IPS DF 6.9 (cell line): ENCODE measurements around the gene FAT2.

ENCODE experiments used
- DNase-seq: peaks from one replicate; pipeline ENCODE4 v3.0.0-alpha.2; 2013; ENCODE audit warnings: low read depth, low spot score
- H3K27ac ChIP-seq: one replicate; pipeline ENCODE4 v1.5.1; 2013; ENCODE audit warnings: low read length, control low read depth
- H3K27me3 ChIP-seq: 2 replicates; pipeline ENCODE4 v1.6.1; 2013; ENCODE audit warnings: mild to moderate bottlenecking, low read length; ENCODE audit not compliant: control insufficient read depth, insufficient read depth
- H3K36me3 ChIP-seq: 2 replicates; pipeline ENCODE4 v1.6.1; 2013; ENCODE audit warnings: low read length; ENCODE audit not compliant: control insufficient read depth, insufficient read depth
- H3K4me1 ChIP-seq: 2 replicates; pipeline ENCODE4 v1.6.1; 2013; ENCODE audit warnings: low read length; ENCODE audit not compliant: control insufficient read depth, insufficient read depth
- H3K4me3 ChIP-seq: 2 replicates; pipeline ENCODE4 v1.5.1; 2013; ENCODE audit warnings: mild to moderate bottlenecking, low read length
- H3K9me3 ChIP-seq: 2 replicates; pipeline ENCODE4 v1.6.1; 2013; ENCODE audit warnings: low read length, inconsistent platforms; ENCODE audit not compliant: control insufficient read depth, insufficient read depth
- WGBS: extraction: QIAGEN DNeasy Blood & Tissue Kit; methylation state at CpG from one replicate; pipeline ENCODE4 v1.1.7; 2013; ENCODE audit warnings: mixed read lengths, missing lambda C conversion rate; ENCODE audit not compliant: insufficient read length, insufficient coverage; 5-methylcytosine and 5-hydroxymethylcytosine counted together

Gene FAT2

DNA sequence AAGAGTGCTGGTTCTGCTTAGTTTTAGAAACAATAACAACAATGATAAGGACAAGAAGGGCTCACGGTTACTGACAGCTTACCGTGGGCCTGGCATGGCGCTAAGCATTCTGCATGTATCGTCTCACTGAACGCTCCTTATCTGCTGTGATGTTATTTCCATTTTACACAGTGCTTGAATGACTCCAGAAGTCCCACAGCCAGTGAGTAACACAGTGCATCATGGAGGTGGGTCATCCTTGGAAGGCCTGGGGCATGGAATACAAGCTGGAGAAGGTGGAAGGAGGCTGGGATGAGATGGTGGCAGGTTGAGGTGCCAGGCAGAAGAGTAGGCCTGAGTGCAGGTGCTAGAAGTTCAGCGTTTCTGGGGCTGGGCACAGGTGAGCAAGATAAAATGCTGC lies 36.5 kb upstream of the FAT2 start:
- WGBS: no CpG with 5 or more reads among the region's 6 CpGs
- DNase-seq: no peak
- no peaks in the 10 kb centered on the region for H3K27me3 ChIP-seq
- H3K4me1 ChIP-seq: no peaks in the 10 kb centered on the region
- H3K4me3 ChIP-seq: no peak overlapping the region
- no peaks in the 10 kb centered on the region for H3K9me3 ChIP-seq
- H3K36me3 ChIP-seq: no peaks in the 10 kb centered on the region
- H3K27ac ChIP-seq: no peak overlapping the region

DNA sequence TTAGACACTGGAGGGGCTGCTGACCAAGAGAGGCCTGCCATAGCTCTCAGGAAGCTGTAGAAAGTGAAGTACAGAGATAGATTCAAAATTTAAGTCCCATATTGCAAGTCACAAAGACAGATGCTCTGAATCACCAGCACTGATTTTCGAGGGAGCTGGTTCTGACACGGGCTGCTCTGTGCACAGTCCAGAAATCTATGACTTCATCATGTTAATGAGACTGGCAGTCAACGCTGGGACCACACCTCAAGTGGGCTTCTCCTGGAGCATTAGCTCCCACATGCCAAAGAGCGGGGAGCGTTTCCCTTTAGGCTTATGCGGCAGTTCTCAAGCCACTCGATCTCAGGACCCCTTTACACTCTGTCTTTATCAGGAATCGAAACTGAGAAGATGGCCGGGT lies 34.2 kb upstream of the FAT2 start:
- Histone ChIP-seq H3K27me3 (no peaks in the 10 kb centered on the region), H3K4me3 (no peak overlapping the region), H3K27ac (no peak overlapping the region), H3K4me1 (no peaks in the 10 kb centered on the region), H3K9me3 (no peaks in the 10 kb centered on the region), H3K36me3 (no peaks in the 10 kb centered on the region)
- WGBS: no CpG with 5 or more reads among the region's 9 CpGs
- DNase-seq: no peak

DNA sequence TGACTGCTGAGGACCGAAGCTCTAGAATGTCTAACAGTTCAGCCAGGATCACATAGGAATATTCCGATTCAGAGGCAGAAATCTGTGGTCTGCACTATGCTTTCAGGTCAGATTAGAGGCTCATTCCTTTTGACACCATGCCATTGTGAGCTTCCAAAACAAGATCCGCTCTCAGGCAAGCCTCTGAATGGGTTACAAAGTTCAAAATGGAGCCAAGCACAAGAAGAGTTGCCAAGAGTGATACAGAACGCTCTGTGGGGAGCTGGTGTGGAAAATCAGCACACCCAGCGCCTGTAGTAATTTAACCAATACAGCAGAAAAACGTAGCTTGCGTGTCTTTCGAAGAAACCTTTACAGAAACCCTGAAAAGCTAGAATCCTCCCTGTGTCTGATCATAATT lies 33.3 kb upstream of the FAT2 start:
- H3K27ac ChIP-seq: no peak overlapping the region
- no peaks in the 10 kb centered on the region for H3K36me3 ChIP-seq
- H3K4me1 ChIP-seq: 0 out of 2 replicates have a peak, but pooled peaks cover 1% of the 10 kb centered on the region
- H3K4me3 ChIP-seq: no peak overlapping the region
- H3K27me3 ChIP-seq: no peaks in the 10 kb centered on the region
- WGBS: no CpG with 5 or more reads among the region's 8 CpGs
- no peaks in the 10 kb centered on the region for H3K9me3 ChIP-seq
- DNase-seq: no peak

DNA sequence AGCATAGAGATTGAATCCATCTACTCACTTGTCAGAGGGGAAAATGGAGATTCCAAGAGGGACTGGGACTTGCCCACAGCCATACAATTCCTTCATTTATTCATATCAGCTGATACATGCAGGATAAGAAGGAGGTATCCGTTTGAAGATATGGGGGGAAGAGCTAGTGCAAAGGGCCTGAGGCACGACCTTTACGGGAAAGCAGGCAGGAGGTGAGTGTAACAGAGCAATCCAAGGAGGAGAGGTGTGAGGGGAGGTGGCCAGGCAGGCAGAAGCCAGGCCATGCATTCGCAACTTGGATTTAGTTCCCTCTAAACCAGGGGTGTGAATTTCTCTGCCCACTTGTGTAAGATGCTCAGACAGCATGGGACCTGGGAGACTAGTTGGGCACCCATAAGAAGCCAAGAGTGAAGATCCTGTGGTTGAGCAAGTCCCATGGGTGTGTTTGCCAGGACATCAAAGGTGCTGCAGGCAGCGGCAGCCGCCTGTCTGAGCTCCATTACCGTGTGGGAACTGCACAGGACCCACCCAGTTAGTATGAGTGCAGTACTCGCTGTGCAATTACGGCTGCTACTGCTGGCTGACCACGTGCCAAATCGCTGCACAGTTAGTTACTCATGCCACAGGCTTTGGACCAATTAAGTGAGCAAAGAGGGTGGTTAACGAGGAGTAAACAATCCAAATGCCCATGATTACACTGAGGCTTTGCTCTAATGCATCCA lies 31.4 kb upstream of the FAT2 start:
- Histone ChIP-seq H3K36me3 (no peaks in the 10 kb centered on the region), H3K4me3 (no peak overlapping the region), H3K27me3 (no peaks in the 10 kb centered on the region), H3K9me3 (no peaks in the 10 kb centered on the region), H3K4me1 (0 out of 2 replicates have a peak, but pooled peaks cover 3% of the 10 kb centered on the region), H3K27ac (no peak overlapping the region)
- WGBS: no CpG with 5 or more reads among the region's 12 CpGs
- DNase-seq: no peak

DNA sequence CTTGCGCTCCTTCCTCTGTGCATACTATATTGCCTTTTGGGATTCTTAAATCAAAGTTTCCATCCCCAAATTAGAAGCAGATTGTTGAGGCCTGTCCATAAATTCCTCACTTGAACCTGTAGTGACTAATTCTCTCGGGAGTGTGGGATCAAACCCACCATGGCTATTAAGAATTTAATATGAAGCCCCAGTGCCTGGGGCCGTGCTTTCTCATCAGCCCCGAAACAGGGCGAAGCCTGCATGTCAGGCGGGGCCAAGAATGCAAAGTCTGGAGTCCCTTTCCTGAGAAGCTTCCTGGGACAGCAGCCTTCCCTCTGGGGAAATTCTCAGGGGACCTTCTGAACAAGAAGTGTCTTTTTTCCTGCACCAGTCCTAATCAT lies 29.3 kb upstream of the FAT2 start:
- H3K36me3 ChIP-seq: no peaks in the 10 kb centered on the region
- DNase-seq: no peak
- no peak overlapping the region for H3K27ac ChIP-seq
- 0 out of 2 replicates have a peak, but pooled peaks cover 3% of the 10 kb centered on the region for H3K4me1 ChIP-seq
- no peaks in the 10 kb centered on the region for H3K27me3 ChIP-seq
- H3K9me3 ChIP-seq: no peaks in the 10 kb centered on the region
- WGBS: no CpG with 5 or more reads among the region's 6 CpGs
- H3K4me3 ChIP-seq: no peak overlapping the region

DNA sequence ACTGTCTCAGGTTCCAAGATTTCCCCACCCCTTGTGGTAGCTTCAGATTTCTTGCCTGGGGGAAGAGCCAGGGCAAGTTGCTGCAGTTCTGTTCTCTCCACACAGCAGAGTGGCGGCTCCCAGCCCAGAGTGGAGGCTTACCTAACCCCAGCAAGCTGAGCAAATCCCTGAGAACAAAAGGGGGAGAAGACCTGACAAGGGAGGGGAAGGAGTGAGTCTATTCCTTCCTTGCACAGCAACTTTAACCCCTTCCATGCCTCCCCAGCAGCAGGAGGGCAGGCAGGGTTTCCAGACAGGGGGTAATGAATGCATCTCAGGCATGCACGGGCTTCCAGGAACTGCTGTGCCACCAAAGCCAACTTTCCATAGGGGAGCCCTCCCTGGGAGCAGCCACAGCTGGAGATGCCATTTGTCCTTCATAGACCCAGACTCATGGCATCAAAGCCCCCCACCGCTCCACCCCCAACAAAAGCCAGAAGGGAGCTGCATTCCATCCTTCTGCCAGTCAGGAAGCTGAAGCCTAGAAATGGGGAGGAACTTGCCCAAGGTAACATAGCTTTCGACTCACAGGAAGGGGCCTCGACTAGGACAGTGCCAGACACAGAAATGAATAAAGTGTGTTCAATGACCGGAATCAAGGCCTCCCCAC lies 28.8 kb upstream of the FAT2 start:
- Histone ChIP-seq H3K4me1 (0 out of 2 replicates have a peak, but pooled peaks cover 3% of the 10 kb centered on the region), H3K4me3 (no peak overlapping the region), H3K9me3 (no peaks in the 10 kb centered on the region), H3K36me3 (no peaks in the 10 kb centered on the region), H3K27me3 (no peaks in the 10 kb centered on the region), H3K27ac (no peak overlapping the region)
- no peak for DNase-seq
- no CpG with 5 or more reads among the region's 6 CpGs for WGBS

DNA sequence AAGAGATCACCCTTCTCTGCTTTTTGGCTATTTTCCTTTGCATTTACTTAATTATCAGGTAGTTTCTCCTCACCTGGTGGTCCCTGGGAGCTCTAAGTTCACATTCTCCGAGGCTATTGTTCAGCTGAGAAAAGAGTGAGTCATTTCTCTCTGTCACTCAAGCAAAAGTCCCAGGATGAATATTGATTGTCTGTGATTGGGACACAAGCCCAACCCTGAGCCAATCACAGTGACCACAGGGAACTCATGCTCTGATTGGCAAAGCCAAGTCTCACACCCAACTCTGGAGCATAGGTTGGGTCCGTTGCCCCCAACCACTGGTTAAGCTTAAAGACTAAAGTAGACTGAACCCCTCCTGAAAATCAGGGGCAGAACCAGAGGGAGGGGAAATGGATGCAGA lies 27.8 kb upstream of the FAT2 start:
- no peaks in the 10 kb centered on the region for H3K9me3 ChIP-seq
- H3K27me3 ChIP-seq: no peaks in the 10 kb centered on the region
- 0 out of 2 replicates have a peak, but pooled peaks cover 3% of the 10 kb centered on the region for H3K4me1 ChIP-seq
- no peak for DNase-seq
- H3K36me3 ChIP-seq: no peaks in the 10 kb centered on the region
- H3K4me3 ChIP-seq: no peak overlapping the region
- H3K27ac ChIP-seq: no peak overlapping the region
- no CpG with 5 or more reads among the region's 2 CpGs for WGBS

DNA sequence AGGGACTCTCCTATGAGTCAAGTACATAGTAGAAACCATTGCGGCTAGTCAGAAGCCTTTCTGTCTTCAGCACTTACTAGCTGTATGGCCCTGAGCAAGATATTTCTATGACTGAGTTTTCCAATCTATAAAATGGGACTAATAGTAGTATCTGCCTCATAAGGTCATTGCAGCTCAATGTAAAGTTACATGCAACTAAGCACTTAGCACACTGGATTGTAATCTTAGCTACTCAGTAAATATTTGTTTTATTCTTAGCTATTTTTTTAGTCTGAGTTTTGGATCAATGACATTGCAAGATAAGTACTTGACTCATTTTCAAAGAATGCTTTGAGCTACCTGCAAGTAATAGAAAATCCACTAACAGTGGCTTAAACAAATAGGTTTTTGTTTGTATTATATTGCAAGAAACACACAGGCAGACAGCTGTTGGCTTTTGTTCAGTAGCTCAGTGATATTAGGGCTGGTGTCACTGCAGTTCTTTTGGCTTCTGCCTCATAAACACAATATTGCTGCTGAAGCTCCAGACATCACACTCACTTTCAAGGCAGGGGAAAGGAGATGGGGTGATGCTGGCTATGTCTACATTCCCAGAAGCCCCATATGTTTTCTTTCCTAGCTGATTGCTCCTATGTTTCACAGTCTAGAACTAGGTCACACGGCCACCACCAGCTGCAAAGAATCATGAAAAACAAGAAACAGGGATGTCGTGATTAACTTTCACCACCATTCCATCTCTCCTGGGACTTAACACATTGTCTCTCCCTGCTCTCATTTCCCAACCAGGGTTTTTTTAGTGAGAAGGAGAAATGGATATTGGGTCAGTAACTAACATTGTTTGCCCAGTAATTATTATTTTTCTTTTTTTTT lies 26.9 kb upstream of the FAT2 start:
- Histone ChIP-seq H3K4me1 (0 out of 2 replicates have a peak, but pooled peaks cover 3% of the 10 kb centered on the region), H3K36me3 (no peaks in the 10 kb centered on the region), H3K27ac (no peak overlapping the region), H3K9me3 (no peaks in the 10 kb centered on the region), H3K4me3 (no peak overlapping the region), H3K27me3 (no peaks in the 10 kb centered on the region)
- WGBS: no CpG with 5 or more reads among the region's 3 CpGs
- DNase-seq: no peak

DNA sequence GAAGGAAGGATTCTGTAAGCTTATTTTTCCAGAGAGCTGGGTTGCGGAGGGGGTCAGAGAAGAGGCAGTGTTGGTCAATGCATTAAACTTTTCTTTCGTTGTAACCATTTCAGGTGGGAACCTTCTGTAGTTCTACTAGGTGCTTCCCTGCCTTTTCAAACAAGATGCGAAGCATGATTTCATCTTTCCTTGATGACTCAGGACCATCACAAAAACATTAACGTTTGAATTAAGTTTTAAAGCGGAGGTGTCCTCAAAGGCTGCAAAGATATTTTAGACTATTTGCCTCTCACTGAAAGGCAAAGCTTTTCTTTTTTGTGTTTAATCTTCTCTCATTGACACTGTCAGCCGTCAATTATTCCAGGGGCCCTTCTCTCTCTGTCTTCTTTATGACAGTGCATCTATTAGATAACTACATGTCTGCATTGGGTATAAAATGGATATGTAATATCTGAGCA lies 26.3 kb upstream of the FAT2 start:
- WGBS: no CpG with 5 or more reads among the region's 6 CpGs
- H3K36me3 ChIP-seq: no peaks in the 10 kb centered on the region
- no peaks in the 10 kb centered on the region for H3K27me3 ChIP-seq
- H3K9me3 ChIP-seq: no peaks in the 10 kb centered on the region
- no peak for DNase-seq
- H3K4me1 ChIP-seq: 0 out of 2 replicates have a peak, but pooled peaks cover 3% of the 10 kb centered on the region
- no peak overlapping the region for H3K27ac ChIP-seq
- no peak overlapping the region for H3K4me3 ChIP-seq

DNA sequence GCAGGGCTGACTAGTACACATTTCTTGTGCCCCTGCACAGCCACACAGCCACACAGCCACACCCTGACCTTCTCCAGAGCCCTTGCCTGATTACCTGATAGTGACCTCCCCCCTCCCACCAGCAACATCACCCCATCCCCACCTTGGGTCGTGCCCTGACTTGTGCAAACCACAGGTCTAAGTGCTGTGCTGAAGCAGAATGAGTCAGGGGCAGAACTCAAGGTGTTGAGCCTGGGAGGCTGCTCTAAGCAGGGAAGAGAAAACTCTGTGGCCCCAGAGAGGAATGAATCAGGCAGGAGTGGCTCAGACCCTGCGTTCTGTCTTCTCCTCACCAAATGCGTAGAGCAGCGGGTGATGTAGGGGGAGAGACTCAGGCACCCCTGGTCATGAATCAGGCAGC lies 24.3 kb upstream of the FAT2 start:
- no peak overlapping the region for H3K4me3 ChIP-seq
- H3K36me3 ChIP-seq: no peaks in the 10 kb centered on the region
- H3K9me3 ChIP-seq: no peaks in the 10 kb centered on the region
- WGBS: no CpG with 5 or more reads among the region's 4 CpGs
- H3K4me1 ChIP-seq: 0 out of 2 replicates have a peak, but pooled peaks cover 3% of the 10 kb centered on the region
- no peak overlapping the region for H3K27ac ChIP-seq
- no peak for DNase-seq
- H3K27me3 ChIP-seq: no peaks in the 10 kb centered on the region
